DMS53 (cell line): ENCODE data around the gene GCG.

ENCODE experiments used
- DNase-seq: peaks from one replicate; lab custom pipeline; 2025; lab: John Stamatoyannopoulos, UW

The GCG gene

GRCh38 chr2:162149940-162150339 lies 2.1 kb downstream of the GCG start:
- no peak for DNase-seq

- no peak for DNase-seq
Measured at GRCh38 chr2:162149466-162149865, 2.6 kb downstream of the GCG start.

GRCh38 chr2:162148956-162149355 lies 3.1 kb downstream of the GCG start:
- no peak for DNase-seq

GRCh38 chr2:162143969-162144368 lies 8.1 kb downstream of the GCG start:
- DNase-seq: no peak

GRCh38 chr2:162138310-162138709 lies 13.7 kb downstream of the GCG start:
- DNase-seq: peak; percentile 11

- DNase-seq: no peak
Measured at GRCh38 chr2:162127422-162127821, 24.6 kb downstream of the GCG start.

GRCh38 chr2:162126527-162126926 lies 25.5 kb downstream of the GCG start:
- no peak for DNase-seq

- no peak for DNase-seq
Measured at GRCh38 chr2:162126111-162126519, 25.9 kb downstream of the GCG start.

- DNase-seq: no peak
Measured at GRCh38 chr2:162125138-162125537, 26.9 kb downstream of the GCG start.

GRCh38 chr2:162123806-162124758 lies 28.0 kb downstream of the GCG start:
- DNase-seq: peak; percentile 80

GRCh38 chr2:162118166-162119031 lies 33.6 kb downstream of the GCG start:
- DNase-seq: no peak

GRCh38 chr2:162116352-162116751 lies 35.7 kb downstream of the GCG start:
- DNase-seq: no peak

GRCh38 chr2:162115076-162115475 lies 37.0 kb downstream of the GCG start:
- DNase-seq: no peak

- no peak for DNase-seq
Measured at GRCh38 chr2:162114271-162114670, 37.8 kb downstream of the GCG start.

- DNase-seq: no peak
Measured at GRCh38 chr2:162113776-162114168, 38.3 kb downstream of the GCG start.

- DNase-seq: no peak
Measured at GRCh38 chr2:162113088-162113775, 38.8 kb downstream of the GCG start.

GRCh38 chr2:162111958-162112850 lies 39.8 kb downstream of the GCG start:
- peak; percentile 36 for DNase-seq

- DNase-seq: peak; percentile 19
Measured at GRCh38 chr2:162107361-162107901, 44.6 kb downstream of the GCG start.

- no peak for DNase-seq
Measured at GRCh38 chr2:162106746-162107145, 45.3 kb downstream of the GCG start.

GRCh38 chr2:162106146-162106551 lies 45.9 kb downstream of the GCG start:
- no peak for DNase-seq
